Peyer's patch (tissue), 4 donors: ENCODE data around the gene PTPRR. TPM values are rescaled to one million over a fixed set of nuclear protein-coding genes. Genes with fewer than 3 reads are reported as not detected.

Source experiments
- DNase-seq, 3 donors: peaks; one replicate each; pipeline ENCODE4 v3.0.0-alpha.2; 2017 to 2019
- H3K27ac ChIP-seq, 4 donors: fragments of 200-600 bp; sonication (generic); one replicate each; pipeline ENCODE4 v1.5.1; 2016 to 2019
- H3K27me3 ChIP-seq, 2 donors: fragments of 200-600 bp; sonication (generic); one replicate each; pipeline ENCODE4 v1.5.1; 2019
- H3K36me3 ChIP-seq, 3 donors: fragments of 200-600 bp; sonication (generic); one replicate each; pipeline ENCODE4 v1.5.1; 2016 to 2019
- H3K4me1 ChIP-seq, 4 donors: fragments of 200-600 bp; sonication (generic); one replicate each; pipeline ENCODE4 v1.5.1; 2016 to 2019
- H3K4me3 ChIP-seq, 4 donors: fragments of 200-600 bp; sonication (generic); 1 replicate in 3 of 4; 2 replicates in 1 of 4; pipeline ENCODE4 v1.5.1; 2016 to 2019; ENCODE audit warnings: mild to moderate bottlenecking in 1 of 4
- H3K9me3 ChIP-seq, 4 donors: fragments of 200-600 bp; sonication (generic); one replicate each; pipeline ENCODE4 v1.5.1; 2016 to 2019; ENCODE audit warnings: mild to moderate bottlenecking in 1 of 4
- CTCF ChIP-seq, 6 experiments: fragments of 450-650 bp in 4 of 6; fragments of 200-600 bp in 2 of 6; sonication (generic) in 1 of 6; IDR thresholded peaks; one replicate each; pipeline ENCODE4 v1.5.1; 2017 to 2019; ENCODE audit warnings: antibody characterized with exemption in 6 of 6, mild to moderate bottlenecking in 3 of 6, moderate library complexity in 1 of 6
- POLR2A ChIP-seq, 2 donors: fragments of 450-650 bp; IDR thresholded peaks; one replicate each; pipeline ENCODE4 v1.5.1; 2017; ENCODE audit warnings: antibody characterized with exemption in 2 of 2, mild to moderate bottlenecking in 2 of 2, moderate library complexity in 2 of 2
- total RNA-seq, 4 donors: library from RNA; depleted of rRNA; stranded (reverse); fragments of >200 nt; gene quantifications; one replicate each; pipeline ENCODE4 v1.1.0, GENCODE V29; 2016

The PTPRR gene
- total RNA-seq, 4 donors from 2014 or later = 17.5 to 30.3 (median 20.2) TPM; not detected in 1

- Histone ChIP-seq H3K4me1 (no peaks in the 10 kb centered on the region), H3K36me3 (no peaks in the 10 kb centered on the region), H3K27ac (no peak overlapping the region), H3K4me3 (no peak overlapping the region), H3K9me3 (no peaks in the 10 kb centered on the region), H3K27me3 (no peaks in the 10 kb centered on the region)
- TF ChIP-seq POLR2A (IDR thresholded peaks at IDR 0.05) (no peak), CTCF (IDR thresholded peaks at IDR 0.05) (no peak)
- no peak for DNase-seq
Observed at GRCh38 chr12:70774055-70774454, 146.5 kb downstream of the PTPRR start.

GRCh38 chr12:70772836-70773235 is 147.7 kb downstream of the PTPRR start:
- DNase-seq = no peak
- TF ChIP-seq CTCF (IDR thresholded peaks at IDR 0.05) = no peak
- no peak for TF ChIP-seq POLR2A (IDR thresholded peaks at IDR 0.05)
- Histone ChIP-seq H3K27me3 (no peaks in the 10 kb centered on the region), H3K4me3 (no peak overlapping the region), H3K9me3 (no peaks in the 10 kb centered on the region), H3K27ac (no peak overlapping the region), H3K36me3 (no peaks in the 10 kb centered on the region), H3K4me1 (no peaks in the 10 kb centered on the region)

- DNase-seq = no peak
- no peak overlapping the region for H3K4me3 ChIP-seq
- no peaks in the 10 kb centered on the region for H3K27me3 ChIP-seq
- TF ChIP-seq POLR2A (IDR thresholded peaks at IDR 0.05) (no peak), CTCF (IDR thresholded peaks at IDR 0.05) (no peak)
- H3K9me3 ChIP-seq = no peaks in the 10 kb centered on the region
- H3K27ac ChIP-seq = no peak overlapping the region
- H3K36me3 ChIP-seq = no peaks in the 10 kb centered on the region
- H3K4me1 ChIP-seq = no peaks in the 10 kb centered on the region
Observed at GRCh38 chr12:70771581-70771980, 149.0 kb downstream of the PTPRR start.

- H3K27ac ChIP-seq = no peak overlapping the region
- no peaks in the 10 kb centered on the region for H3K9me3 ChIP-seq
- no peaks in the 10 kb centered on the region for H3K36me3 ChIP-seq
- no peaks in the 10 kb centered on the region for H3K27me3 ChIP-seq
- H3K4me3 ChIP-seq = no peak overlapping the region
- no peaks in the 10 kb centered on the region for H3K4me1 ChIP-seq
- no peak for DNase-seq
- TF ChIP-seq CTCF (IDR thresholded peaks at IDR 0.05) (no peak), POLR2A (IDR thresholded peaks at IDR 0.05) (no peak)
Observed at GRCh38 chr12:70763666-70764065, 156.9 kb downstream of the PTPRR start.

GRCh38 chr12:70762000-70762399 is 158.5 kb downstream of the PTPRR start:
- no peak for DNase-seq
- H3K27me3 ChIP-seq = no peaks in the 10 kb centered on the region
- no peaks in the 10 kb centered on the region for H3K4me1 ChIP-seq
- H3K9me3 ChIP-seq = no peaks in the 10 kb centered on the region
- no peak overlapping the region for H3K4me3 ChIP-seq
- H3K27ac ChIP-seq = no peak overlapping the region
- no peaks in the 10 kb centered on the region for H3K36me3 ChIP-seq
- TF ChIP-seq CTCF (IDR thresholded peaks at IDR 0.05) (no peak), POLR2A (IDR thresholded peaks at IDR 0.05) (no peak)
